HepG2 (cell line): ENCODE data around the gene HMGN4. TPM values are rescaled to one million over a fixed set of nuclear protein-coding genes. Genes with fewer than 3 reads are reported as not detected.

Source experiments
- EZH2 ChIP-seq: conservative IDR thresholded peaks from 2 replicates; pipeline ENCODE4 v1.6.1; 2012; ENCODE audit warnings: mild to moderate bottlenecking, low read depth, low read length, moderate library complexity
- KMT2A ChIP-seq: sonication (generic); formaldehyde crosslinking; IDR thresholded peaks from 2 replicates; pipeline ENCODE4 v1.4.0; 2020; ENCODE audit warnings: missing genetic modification reagents
- RCOR2 ChIP-seq: IDR thresholded peaks from 2 replicates; pipeline ENCODE4 v1.6.1; 2016; ENCODE audit warnings: missing biosample characterization, missing genetic modification reagents
- RXRA ChIP-seq: sonication (generic); formaldehyde crosslinking; IDR thresholded peaks from 2 replicates; pipeline ENCODE4 v1.5.1; 2020; ENCODE audit warnings: missing genetic modification reagents
- ZNF446 ChIP-seq: sonication (generic); formaldehyde crosslinking; IDR thresholded peaks from 2 replicates; pipeline ENCODE4 v1.5.0; 2020; ENCODE audit warnings: mild to moderate bottlenecking, missing genetic modification reagents
- ZNF547 ChIP-seq: sonication (generic); formaldehyde crosslinking; IDR thresholded peaks from 2 replicates; pipeline ENCODE4 v1.5.1; 2020; ENCODE audit warnings: mild to moderate bottlenecking, missing genetic modification reagents
- ZNF660 ChIP-seq: sonication (generic); formaldehyde crosslinking; IDR thresholded peaks from 2 replicates; pipeline ENCODE4 v1.5.1; 2020; ENCODE audit warnings: mild to moderate bottlenecking, low read depth, missing genetic modification reagents, borderline replicate concordance
- polyA plus RNA-seq, 8 experiments: library from polyadenylated mRNA; depleted of rRNA in 3 of 8; stranded (reverse) in 7 of 8; unstranded in 1 of 8; fragments of >200 nt; fragmentation: Illumina TruSeq in 4 of 8; extraction: Trizol in 4 of 8; gene quantifications; 2 replicates each; pipeline versions ENCODE4 v1.2.1 to v1.2.3, GENCODE V29; 2011 to 2016; ENCODE audit warnings: low read depth in 4 of 8, missing spikeins in 1 of 8, mixed read lengths in 1 of 8; ENCODE audit not compliant: insufficient read depth in 1 of 8
- total RNA-seq, 5 experiments: library from RNA; depleted of rRNA; stranded (reverse); fragments of >200 nt; fragmentation: Illumina TruSeq; extraction: Trizol; gene quantifications; 2 replicates each; pipeline ENCODE4 v1.2.3, GENCODE V29; 2016; ENCODE audit warnings: low read depth in 1 of 5
- TF ChIP-seq, protein P1 (sequence below): sonication (generic); formaldehyde crosslinking; IDR thresholded peaks from 2 replicates; pipeline ENCODE4 v1.9.0; 2021; ENCODE audit warnings: mild to moderate bottlenecking, missing genetic modification reagents
- TF ChIP-seq, protein P2 (sequence below), 2 experiments: sonication (generic) in 1 of 2; formaldehyde crosslinking in 1 of 2; IDR thresholded peaks; 2 replicates each; pipeline versions ENCODE4 v1.4.0 to v1.6.1; 2018 to 2020; ENCODE audit warnings: missing genetic modification reagents in 2 of 2, borderline replicate concordance in 1 of 2, low read depth in 1 of 2, mild to moderate bottlenecking in 1 of 2, missing biosample characterization in 1 of 2
- TF ChIP-seq, protein P3 (sequence below): sonication (generic); formaldehyde crosslinking; IDR thresholded peaks from 2 replicates; pipeline ENCODE4 v1.8.0; 2022; ENCODE audit warnings: low read depth, missing genetic modification reagents
- TF ChIP-seq, protein P4 (sequence below): sonication (generic); formaldehyde crosslinking; conservative IDR thresholded peaks from 2 replicates; pipeline ENCODE4 v1.4.0; 2020; ENCODE audit warnings: missing genetic modification reagents
- TF ChIP-seq, protein P5 (sequence below), 2 experiments: sonication (generic) in 1 of 2; formaldehyde crosslinking in 1 of 2; IDR thresholded peaks; 2 replicates each; pipeline versions ENCODE4 v1.5.1 to v1.6.1; 2011 to 2020; ENCODE audit warnings: borderline replicate concordance in 1 of 2, low read depth in 1 of 2, low read length in 1 of 2, mild to moderate bottlenecking in 1 of 2, missing genetic modification reagents in 1 of 2, moderate library complexity in 1 of 2
- TF ChIP-seq, protein P6 (sequence below): fragments of 450-650 bp; IDR thresholded peaks from 2 replicates; pipeline ENCODE4 v1.6.1; 2016

The HMGN4 gene
- total and polyA plus RNA-seq, 2 of the 13 experiments (the other 11 are each of a cell fraction or from before 2014, with no cell fraction given), result 39.9 to 52.1 TPM

DNA sequence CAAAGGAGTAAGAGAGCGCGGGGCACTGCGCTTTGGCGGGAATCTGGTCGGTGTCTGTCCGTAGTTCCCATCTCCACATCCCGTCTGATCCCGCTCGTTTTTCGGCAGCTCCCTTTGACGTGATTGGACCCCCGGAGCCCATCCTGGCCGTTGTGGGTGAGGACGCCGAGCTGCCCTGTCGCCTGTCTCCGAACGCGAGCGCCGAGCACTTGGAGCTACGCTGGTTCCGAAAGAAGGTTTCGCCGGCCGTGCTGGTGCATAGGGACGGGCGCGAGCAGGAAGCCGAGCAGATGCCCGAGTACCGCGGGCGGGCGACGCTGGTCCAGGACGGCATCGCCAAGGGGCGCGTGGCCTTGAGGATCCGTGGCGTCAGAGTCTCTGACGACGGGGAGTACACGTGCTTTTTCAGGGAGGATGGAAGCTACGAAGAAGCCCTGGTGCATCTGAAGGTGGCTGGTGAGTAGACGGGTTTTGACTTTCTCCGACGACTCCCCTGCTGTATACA lies 36.6 kb upstream of the HMGN4 start (continued):
- TF ChIP-seq, protein P1, sequence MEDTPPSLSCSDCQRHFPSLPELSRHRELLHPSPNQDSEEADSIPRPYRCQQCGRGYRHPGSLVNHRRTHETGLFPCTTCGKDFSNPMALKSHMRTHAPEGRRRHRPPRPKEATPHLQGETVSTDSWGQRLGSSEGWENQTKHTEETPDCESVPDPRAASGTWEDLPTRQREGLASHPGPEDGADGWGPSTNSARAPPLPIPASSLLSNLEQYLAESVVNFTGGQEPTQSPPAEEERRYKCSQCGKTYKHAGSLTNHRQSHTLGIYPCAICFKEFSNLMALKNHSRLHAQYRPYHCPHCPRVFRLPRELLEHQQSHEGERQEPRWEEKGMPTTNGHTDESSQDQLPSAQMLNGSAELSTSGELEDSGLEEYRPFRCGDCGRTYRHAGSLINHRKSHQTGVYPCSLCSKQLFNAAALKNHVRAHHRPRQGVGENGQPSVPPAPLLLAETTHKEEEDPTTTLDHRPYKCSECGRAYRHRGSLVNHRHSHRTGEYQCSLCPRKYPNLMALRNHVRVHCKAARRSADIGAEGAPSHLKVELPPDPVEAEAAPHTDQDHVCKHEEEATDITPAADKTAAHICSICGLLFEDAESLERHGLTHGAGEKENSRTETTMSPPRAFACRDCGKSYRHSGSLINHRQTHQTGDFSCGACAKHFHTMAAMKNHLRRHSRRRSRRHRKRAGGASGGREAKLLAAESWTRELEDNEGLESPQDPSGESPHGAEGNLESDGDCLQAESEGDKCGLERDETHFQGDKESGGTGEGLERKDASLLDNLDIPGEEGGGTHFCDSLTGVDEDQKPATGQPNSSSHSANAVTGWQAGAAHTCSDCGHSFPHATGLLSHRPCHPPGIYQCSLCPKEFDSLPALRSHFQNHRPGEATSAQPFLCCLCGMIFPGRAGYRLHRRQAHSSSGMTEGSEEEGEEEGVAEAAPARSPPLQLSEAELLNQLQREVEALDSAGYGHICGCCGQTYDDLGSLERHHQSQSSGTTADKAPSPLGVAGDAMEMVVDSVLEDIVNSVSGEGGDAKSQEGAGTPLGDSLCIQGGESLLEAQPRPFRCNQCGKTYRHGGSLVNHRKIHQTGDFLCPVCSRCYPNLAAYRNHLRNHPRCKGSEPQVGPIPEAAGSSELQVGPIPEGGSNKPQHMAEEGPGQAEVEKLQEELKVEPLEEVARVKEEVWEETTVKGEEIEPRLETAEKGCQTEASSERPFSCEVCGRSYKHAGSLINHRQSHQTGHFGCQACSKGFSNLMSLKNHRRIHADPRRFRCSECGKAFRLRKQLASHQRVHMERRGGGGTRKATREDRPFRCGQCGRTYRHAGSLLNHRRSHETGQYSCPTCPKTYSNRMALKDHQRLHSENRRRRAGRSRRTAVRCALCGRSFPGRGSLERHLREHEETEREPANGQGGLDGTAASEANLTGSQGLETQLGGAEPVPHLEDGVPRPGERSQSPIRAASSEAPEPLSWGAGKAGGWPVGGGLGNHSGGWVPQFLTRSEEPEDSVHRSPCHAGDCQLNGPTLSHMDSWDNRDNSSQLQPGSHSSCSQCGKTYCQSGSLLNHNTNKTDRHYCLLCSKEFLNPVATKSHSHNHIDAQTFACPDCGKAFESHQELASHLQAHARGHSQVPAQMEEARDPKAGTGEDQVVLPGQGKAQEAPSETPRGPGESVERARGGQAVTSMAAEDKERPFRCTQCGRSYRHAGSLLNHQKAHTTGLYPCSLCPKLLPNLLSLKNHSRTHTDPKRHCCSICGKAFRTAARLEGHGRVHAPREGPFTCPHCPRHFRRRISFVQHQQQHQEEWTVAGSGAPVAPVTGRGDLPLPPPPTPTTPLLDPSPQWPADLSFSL (CRISPR knock-in tag), result no peak
- no peak for TF ChIP-seq RCOR2 (CRISPR knock-in tag)
- 0 out of 2 replicates have a peak, but pooled peaks have one; percentile 21 for TF ChIP-seq RXRA (CRISPR knock-in tag)
- TF ChIP-seq, protein P2, sequence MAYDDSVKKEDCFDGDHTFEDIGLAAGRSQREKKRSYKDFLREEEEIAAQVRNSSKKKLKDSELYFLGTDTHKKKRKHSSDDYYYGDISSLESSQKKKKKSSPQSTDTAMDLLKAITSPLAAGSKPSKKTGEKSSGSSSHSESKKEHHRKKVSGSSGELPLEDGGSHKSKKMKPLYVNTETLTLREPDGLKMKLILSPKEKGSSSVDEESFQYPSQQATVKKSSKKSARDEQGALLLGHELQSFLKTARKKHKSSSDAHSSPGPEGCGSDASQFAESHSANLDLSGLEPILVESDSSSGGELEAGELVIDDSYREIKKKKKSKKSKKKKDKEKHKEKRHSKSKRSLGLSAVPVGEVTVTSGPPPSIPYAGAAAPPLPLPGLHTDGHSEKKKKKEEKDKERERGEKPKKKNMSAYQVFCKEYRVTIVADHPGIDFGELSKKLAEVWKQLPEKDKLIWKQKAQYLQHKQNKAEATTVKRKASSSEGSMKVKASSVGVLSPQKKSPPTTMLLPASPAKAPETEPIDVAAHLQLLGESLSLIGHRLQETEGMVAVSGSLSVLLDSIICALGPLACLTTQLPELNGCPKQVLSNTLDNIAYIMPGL (CRISPR knock-in tag; IDR thresholded peaks at IDR 0.05; ENCODE audit: borderline replicate concordance in 1 of 2, low read depth in 1 of 2), result 0 out of 4 replicates have a peak, but pooled peaks of 1 of the 2 experiments have one; percentile 36
- no peak for TF ChIP-seq ZNF660
- TF ChIP-seq, protein P3, sequence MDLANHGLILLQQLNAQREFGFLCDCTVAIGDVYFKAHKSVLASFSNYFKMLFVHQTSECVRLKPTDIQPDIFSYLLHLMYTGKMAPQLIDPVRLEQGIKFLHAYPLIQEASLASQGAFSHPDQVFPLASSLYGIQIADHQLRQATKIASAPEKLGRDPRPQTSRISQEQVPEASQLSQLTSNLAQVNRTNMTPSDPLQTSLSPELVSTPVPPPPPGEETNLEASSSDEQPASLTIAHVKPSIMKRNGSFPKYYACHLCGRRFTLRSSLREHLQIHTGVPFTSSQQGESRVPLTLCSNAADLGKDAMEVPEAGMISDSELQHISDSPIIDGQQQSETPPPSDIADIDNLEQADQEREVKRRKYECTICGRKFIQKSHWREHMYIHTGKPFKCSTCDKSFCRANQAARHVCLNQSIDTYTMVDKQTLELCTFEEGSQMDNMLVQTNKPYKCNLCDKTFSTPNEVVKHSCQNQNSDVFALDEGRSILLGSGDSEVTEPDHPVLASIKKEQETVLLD (CRISPR knock-in tag), result no peak
- peak; percentile 50; the same call in 1 of the 2 replicates for TF ChIP-seq ZNF446 (CRISPR knock-in tag)
- TF ChIP-seq EZH2, result peak; percentile 62; the same call in 1 of the 2 replicates
- TF ChIP-seq KMT2A, result 0 out of 2 replicates have a peak, but pooled peaks have one; percentile 17
- TF ChIP-seq, protein P4, sequence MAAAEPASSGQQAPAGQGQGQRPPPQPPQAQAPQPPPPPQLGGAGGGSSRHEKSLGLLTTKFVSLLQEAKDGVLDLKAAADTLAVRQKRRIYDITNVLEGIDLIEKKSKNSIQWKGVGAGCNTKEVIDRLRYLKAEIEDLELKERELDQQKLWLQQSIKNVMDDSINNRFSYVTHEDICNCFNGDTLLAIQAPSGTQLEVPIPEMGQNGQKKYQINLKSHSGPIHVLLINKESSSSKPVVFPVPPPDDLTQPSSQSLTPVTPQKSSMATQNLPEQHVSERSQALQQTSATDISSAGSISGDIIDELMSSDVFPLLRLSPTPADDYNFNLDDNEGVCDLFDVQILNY (CRISPR knock-in tag), result no peak
- no peak for TF ChIP-seq ZNF547 (CRISPR knock-in tag)
- TF ChIP-seq, protein P5, sequence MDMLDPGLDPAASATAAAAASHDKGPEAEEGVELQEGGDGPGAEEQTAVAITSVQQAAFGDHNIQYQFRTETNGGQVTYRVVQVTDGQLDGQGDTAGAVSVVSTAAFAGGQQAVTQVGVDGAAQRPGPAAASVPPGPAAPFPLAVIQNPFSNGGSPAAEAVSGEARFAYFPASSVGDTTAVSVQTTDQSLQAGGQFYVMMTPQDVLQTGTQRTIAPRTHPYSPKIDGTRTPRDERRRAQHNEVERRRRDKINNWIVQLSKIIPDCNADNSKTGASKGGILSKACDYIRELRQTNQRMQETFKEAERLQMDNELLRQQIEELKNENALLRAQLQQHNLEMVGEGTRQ (IDR thresholded peaks at IDR 0.05; ENCODE audit: low read depth, low read length), result no peak
- TF ChIP-seq, protein P5 (CRISPR knock-in tag; IDR thresholded peaks at IDR 0.05; ENCODE audit: borderline replicate concordance), result no peak
- TF ChIP-seq, protein P6, sequence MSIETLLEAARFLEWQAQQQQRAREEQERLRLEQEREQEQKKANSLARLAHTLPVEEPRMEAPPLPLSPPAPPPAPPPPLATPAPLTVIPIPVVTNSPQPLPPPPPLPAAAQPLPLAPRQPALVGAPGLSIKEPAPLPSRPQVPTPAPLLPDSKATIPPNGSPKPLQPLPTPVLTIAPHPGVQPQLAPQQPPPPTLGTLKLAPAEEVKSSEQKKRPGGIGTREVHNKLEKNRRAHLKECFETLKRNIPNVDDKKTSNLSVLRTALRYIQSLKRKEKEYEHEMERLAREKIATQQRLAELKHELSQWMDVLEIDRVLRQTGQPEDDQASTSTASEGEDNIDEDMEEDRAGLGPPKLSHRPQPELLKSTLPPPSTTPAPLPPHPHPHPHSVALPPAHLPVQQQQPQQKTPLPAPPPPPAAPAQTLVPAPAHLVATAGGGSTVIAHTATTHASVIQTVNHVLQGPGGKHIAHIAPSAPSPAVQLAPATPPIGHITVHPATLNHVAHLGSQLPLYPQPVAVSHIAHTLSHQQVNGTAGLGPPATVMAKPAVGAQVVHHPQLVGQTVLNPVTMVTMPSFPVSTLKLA, result no peak
